ENCODE measurements around the gene PIGC. TPM values are rescaled to one million over a fixed set of nuclear protein-coding genes. Genes with fewer than 3 reads are reported as not detected.

PIGC gene
- polyA plus RNA-seq, 3 donors = 42.4 to 49.5 (median 46.3) TPM

- DNase-seq (ENCODE audit: extremely low read depth in 1 of 11, low read depth in 9 of 11, low spot score in 4 of 11) = no peak
These were observed 29.5 kb downstream of the PIGC start for GRCh38 chr1:172414331-172414730.

- no peak for DNase-seq (ENCODE audit: extremely low read depth in 1 of 11, low read depth in 9 of 11, low spot score in 4 of 11)
These were observed 32.0 kb downstream of the PIGC start for GRCh38 chr1:172411791-172412338.

GRCh38 chr1:172410027-172410426 is 33.8 kb downstream of the PIGC start:
- DNase-seq (ENCODE audit: extremely low read depth in 1 of 11, low read depth in 9 of 11, low spot score in 4 of 11) = no peak

GRCh38 chr1:172408958-172409357 is 34.9 kb downstream of the PIGC start:
- DNase-seq (ENCODE audit: extremely low read depth in 1 of 11, low read depth in 9 of 11, low spot score in 4 of 11) = no peak

GRCh38 chr1:172406968-172407367 is 36.9 kb downstream of the PIGC start:
- DNase-seq (ENCODE audit: extremely low read depth in 1 of 11, low read depth in 9 of 11, low spot score in 4 of 11) = no peak

- DNase-seq (ENCODE audit: extremely low read depth in 1 of 11, low read depth in 9 of 11, low spot score in 4 of 11) = no peak
These were observed 38.0 kb downstream of the PIGC start for GRCh38 chr1:172405912-172406311.

GRCh38 chr1:172404121-172404520 is 39.7 kb downstream of the PIGC start:
- DNase-seq (ENCODE audit: extremely low read depth in 1 of 11, low read depth in 9 of 11, low spot score in 4 of 11) = no peak

GRCh38 chr1:172402878-172403569 is 40.8 kb downstream of the PIGC start:
- DNase-seq (ENCODE audit: extremely low read depth in 1 of 11, low read depth in 9 of 11, low spot score in 4 of 11) = no peak

- no peak for DNase-seq (ENCODE audit: extremely low read depth in 1 of 11, low read depth in 9 of 11, low spot score in 4 of 11)
These were observed 42.0 kb downstream of the PIGC start for GRCh38 chr1:172401892-172402291.

- DNase-seq (ENCODE audit: extremely low read depth in 1 of 11, low read depth in 9 of 11, low spot score in 4 of 11) = no peak
These were observed 42.4 kb downstream of the PIGC start for GRCh38 chr1:172401477-172401876.

GRCh38 chr1:172400722-172401105 is 43.2 kb downstream of the PIGC start:
- DNase-seq (ENCODE audit: extremely low read depth in 1 of 11, low read depth in 9 of 11, low spot score in 4 of 11) = no peak

GRCh38 chr1:172399756-172400721 is 43.8 kb downstream of the PIGC start:
- no peak for DNase-seq (ENCODE audit: extremely low read depth in 1 of 11, low read depth in 9 of 11, low spot score in 4 of 11)

GRCh38 chr1:172398970-172399755 is 44.7 kb downstream of the PIGC start:
- peak in 6 of 11 donors; percentile 62 to 75 (median 67) for DNase-seq (ENCODE audit: extremely low read depth in 1 of 11, low read depth in 9 of 11, low spot score in 4 of 11)

- no peak for DNase-seq (ENCODE audit: extremely low read depth in 1 of 11, low read depth in 9 of 11, low spot score in 4 of 11)
These were observed 45.7 kb downstream of the PIGC start for GRCh38 chr1:172398193-172398592.

- no peak for DNase-seq (ENCODE audit: extremely low read depth in 1 of 11, low read depth in 9 of 11, low spot score in 4 of 11)
These were observed 46.2 kb downstream of the PIGC start for GRCh38 chr1:172397633-172398032.

- no peak for DNase-seq (ENCODE audit: extremely low read depth in 1 of 11, low read depth in 9 of 11, low spot score in 4 of 11)
These were observed 46.6 kb downstream of the PIGC start for GRCh38 chr1:172397221-172397620.

- DNase-seq (ENCODE audit: extremely low read depth in 1 of 11, low read depth in 9 of 11, low spot score in 4 of 11) = no peak
These were observed 48.3 kb downstream of the PIGC start for GRCh38 chr1:172395576-172395975.

- no peak for DNase-seq (ENCODE audit: extremely low read depth in 1 of 11, low read depth in 9 of 11, low spot score in 4 of 11)
These were observed 49.1 kb downstream of the PIGC start for GRCh38 chr1:172394811-172395210.

- DNase-seq (ENCODE audit: extremely low read depth in 1 of 11, low read depth in 9 of 11, low spot score in 4 of 11) = no peak
These were observed 49.6 kb downstream of the PIGC start for GRCh38 chr1:172394141-172394751.
